ENCODE results near the gene EPN2. TPM values are rescaled to one million over a fixed set of nuclear protein-coding genes. Genes with fewer than 3 reads are reported as not detected.
A peak's percentile ranks its signal among the peaks of the same experiment; 100 is the strongest.

EPN2 gene
- polyA plus RNA-seq, 4 donors = 48.7 to 57.7 (median 50.1) TPM

GRCh38 chr17:19238167-19238505 is 970 bp downstream of the EPN2 start:
- no peak for DNase-seq (ENCODE audit: low read depth in 4 of 4, low spot score in 3 of 4)

GRCh38 chr17:19239544-19239943 is 2.4 kb downstream of the EPN2 start:
- DNase-seq (ENCODE audit: low read depth in 4 of 4, low spot score in 3 of 4) = no peak

- DNase-seq (ENCODE audit: low read depth in 4 of 4, low spot score in 3 of 4) = no peak
Measured at GRCh38 chr17:19242323-19242722, 5.2 kb downstream of the EPN2 start.

- no peak for DNase-seq (ENCODE audit: low read depth in 4 of 4, low spot score in 3 of 4)
Measured at GRCh38 chr17:19242926-19243325, 5.8 kb downstream of the EPN2 start.

- no peak for DNase-seq (ENCODE audit: low read depth in 4 of 4, low spot score in 3 of 4)
Measured at GRCh38 chr17:19243838-19244237, 6.7 kb downstream of the EPN2 start.

GRCh38 chr17:19244357-19244756 is 7.2 kb downstream of the EPN2 start:
- DNase-seq (ENCODE audit: low read depth in 4 of 4, low spot score in 3 of 4) = no peak

- DNase-seq (ENCODE audit: low read depth in 4 of 4, low spot score in 3 of 4) = no peak
Measured at GRCh38 chr17:19244781-19245180, 7.6 kb downstream of the EPN2 start.

- DNase-seq (ENCODE audit: low read depth in 4 of 4, low spot score in 3 of 4) = no peak
Measured at GRCh38 chr17:19247473-19247872, 10.3 kb downstream of the EPN2 start.

- DNase-seq (ENCODE audit: low read depth in 4 of 4, low spot score in 3 of 4) = no peak
Measured at GRCh38 chr17:19248151-19248927, 11.2 kb downstream of the EPN2 start.

GRCh38 chr17:19248928-19249574 is 11.9 kb downstream of the EPN2 start:
- no peak for DNase-seq (ENCODE audit: low read depth in 4 of 4, low spot score in 3 of 4)

- peak in 1 of 4 donors; percentile 36 for DNase-seq (ENCODE audit: low read depth in 4 of 4, low spot score in 3 of 4)
Measured at GRCh38 chr17:19249681-19250080, 12.5 kb downstream of the EPN2 start.

GRCh38 chr17:19250421-19251173 is 13.4 kb downstream of the EPN2 start:
- DNase-seq (ENCODE audit: low read depth in 4 of 4, low spot score in 3 of 4) = no peak

- DNase-seq (ENCODE audit: low read depth in 4 of 4, low spot score in 3 of 4) = no peak
Measured at GRCh38 chr17:19253112-19253511, 15.9 kb downstream of the EPN2 start.

- DNase-seq (ENCODE audit: low read depth in 4 of 4, low spot score in 3 of 4) = no peak
Measured at GRCh38 chr17:19254651-19255050, 17.5 kb downstream of the EPN2 start.

- DNase-seq (ENCODE audit: low read depth in 4 of 4, low spot score in 3 of 4) = no peak
Measured at GRCh38 chr17:19255279-19255678, 18.1 kb downstream of the EPN2 start.

- DNase-seq (ENCODE audit: low read depth in 4 of 4, low spot score in 3 of 4) = no peak
Measured at GRCh38 chr17:19258371-19258770, 21.2 kb downstream of the EPN2 start.

- DNase-seq (ENCODE audit: low read depth in 4 of 4, low spot score in 3 of 4) = no peak
Measured at GRCh38 chr17:19260958-19261357, 23.8 kb downstream of the EPN2 start.

- DNase-seq (ENCODE audit: low read depth in 4 of 4, low spot score in 3 of 4) = no peak
Measured at GRCh38 chr17:19261426-19261825, 24.3 kb downstream of the EPN2 start.

GRCh38 chr17:19262650-19263631 is 25.8 kb downstream of the EPN2 start:
- DNase-seq (ENCODE audit: low read depth in 4 of 4, low spot score in 3 of 4) = no peak

- no peak for DNase-seq (ENCODE audit: low read depth in 4 of 4, low spot score in 3 of 4)
Measured at GRCh38 chr17:19263641-19264051, 26.5 kb downstream of the EPN2 start.

All from right renal pelvis (tissue), 4 donors.